ENCODE measurements around the gene HDGFL2. TPM values are rescaled to one million over a fixed set of nuclear protein-coding genes. Genes with fewer than 3 reads are reported as not detected.
A peak's percentile ranks its signal among the peaks of the same experiment; 100 is the strongest.

Gene HDGFL2
- total and polyA plus RNA-seq, 10 of the 15 experiments (the other 5 are each of a cell fraction or from before 2014, with no cell fraction given), result 0.16 to 56.9 (median 25.3) TPM

GRCh38 chr19:4471403-4472173 lies 509 bp upstream of the HDGFL2 start (continued):
- TF ChIP-seq, protein P1, sequence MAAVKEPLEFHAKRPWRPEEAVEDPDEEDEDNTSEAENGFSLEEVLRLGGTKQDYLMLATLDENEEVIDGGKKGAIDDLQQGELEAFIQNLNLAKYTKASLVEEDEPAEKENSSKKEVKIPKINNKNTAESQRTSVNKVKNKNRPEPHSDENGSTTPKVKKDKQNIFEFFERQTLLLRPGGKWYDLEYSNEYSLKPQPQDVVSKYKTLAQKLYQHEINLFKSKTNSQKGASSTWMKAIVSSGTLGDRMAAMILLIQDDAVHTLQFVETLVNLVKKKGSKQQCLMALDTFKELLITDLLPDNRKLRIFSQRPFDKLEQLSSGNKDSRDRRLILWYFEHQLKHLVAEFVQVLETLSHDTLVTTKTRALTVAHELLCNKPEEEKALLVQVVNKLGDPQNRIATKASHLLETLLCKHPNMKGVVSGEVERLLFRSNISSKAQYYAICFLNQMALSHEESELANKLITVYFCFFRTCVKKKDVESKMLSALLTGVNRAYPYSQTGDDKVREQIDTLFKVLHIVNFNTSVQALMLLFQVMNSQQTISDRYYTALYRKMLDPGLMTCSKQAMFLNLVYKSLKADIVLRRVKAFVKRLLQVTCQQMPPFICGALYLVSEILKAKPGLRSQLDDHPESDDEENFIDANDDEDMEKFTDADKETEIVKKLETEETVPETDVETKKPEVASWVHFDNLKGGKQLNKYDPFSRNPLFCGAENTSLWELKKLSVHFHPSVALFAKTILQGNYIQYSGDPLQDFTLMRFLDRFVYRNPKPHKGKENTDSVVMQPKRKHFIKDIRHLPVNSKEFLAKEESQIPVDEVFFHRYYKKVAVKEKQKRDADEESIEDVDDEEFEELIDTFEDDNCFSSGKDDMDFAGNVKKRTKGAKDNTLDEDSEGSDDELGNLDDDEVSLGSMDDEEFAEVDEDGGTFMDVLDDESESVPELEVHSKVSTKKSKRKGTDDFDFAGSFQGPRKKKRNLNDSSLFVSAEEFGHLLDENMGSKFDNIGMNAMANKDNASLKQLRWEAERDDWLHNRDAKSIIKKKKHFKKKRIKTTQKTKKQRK (IDR thresholded peaks at IDR 0.05; ENCODE audit: low read depth, low read length), result peak; percentile 94
- TF ChIP-seq SPI1 (IDR thresholded peaks at IDR 0.05; ENCODE audit: borderline replicate concordance, insufficient read depth, low read depth, low read length) (0 out of 2 replicates have a peak, but pooled peaks have one; percentile 8), SP1 (IDR thresholded peaks at IDR 0.05; ENCODE audit: low read depth, low read length) (peak; percentile 96), PAX5 (IDR thresholded peaks at IDR 0.05; ENCODE audit: borderline replicate concordance, low read depth, low read length) (peak; percentile 81; the same call in 1 of the 2 replicates), RB1 (IDR thresholded peaks at IDR 0.05; ENCODE audit: borderline replicate concordance) (0 out of 2 replicates have a peak, but pooled peaks have one; percentile 42), NR2C1 (IDR thresholded peaks at IDR 0.05) (peak; percentile 91), RAD51 (IDR thresholded peaks at IDR 0.05) (peak; percentile 98), CBX3 (IDR thresholded peaks at IDR 0.05; ENCODE audit: borderline replicate concordance, low read depth) (no peak), ATF3 (IDR thresholded peaks at IDR 0.05; ENCODE audit: borderline replicate concordance, extremely low read depth, low read depth, low read length) (peak; percentile 90; the same call in 1 of the 2 replicates), RELA (IDR thresholded peaks at IDR 0.05; ENCODE audit: borderline replicate concordance, partially characterized antibody) (peak; percentile 79), GABPA (IDR thresholded peaks at IDR 0.05; ENCODE audit: low read depth) (peak; percentile 84), WRNIP1 (IDR thresholded peaks at IDR 0.05; ENCODE audit: borderline replicate concordance, low read depth, low read length) (0 out of 2 replicates have a peak, but pooled peaks have one; percentile 32)
- TF ChIP-seq, protein P2, sequence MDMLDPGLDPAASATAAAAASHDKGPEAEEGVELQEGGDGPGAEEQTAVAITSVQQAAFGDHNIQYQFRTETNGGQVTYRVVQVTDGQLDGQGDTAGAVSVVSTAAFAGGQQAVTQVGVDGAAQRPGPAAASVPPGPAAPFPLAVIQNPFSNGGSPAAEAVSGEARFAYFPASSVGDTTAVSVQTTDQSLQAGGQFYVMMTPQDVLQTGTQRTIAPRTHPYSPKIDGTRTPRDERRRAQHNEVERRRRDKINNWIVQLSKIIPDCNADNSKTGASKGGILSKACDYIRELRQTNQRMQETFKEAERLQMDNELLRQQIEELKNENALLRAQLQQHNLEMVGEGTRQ (IDR thresholded peaks at IDR 0.05; ENCODE audit: borderline replicate concordance, low read depth, low read length), result peak; percentile 98
- TF ChIP-seq, protein P3, sequence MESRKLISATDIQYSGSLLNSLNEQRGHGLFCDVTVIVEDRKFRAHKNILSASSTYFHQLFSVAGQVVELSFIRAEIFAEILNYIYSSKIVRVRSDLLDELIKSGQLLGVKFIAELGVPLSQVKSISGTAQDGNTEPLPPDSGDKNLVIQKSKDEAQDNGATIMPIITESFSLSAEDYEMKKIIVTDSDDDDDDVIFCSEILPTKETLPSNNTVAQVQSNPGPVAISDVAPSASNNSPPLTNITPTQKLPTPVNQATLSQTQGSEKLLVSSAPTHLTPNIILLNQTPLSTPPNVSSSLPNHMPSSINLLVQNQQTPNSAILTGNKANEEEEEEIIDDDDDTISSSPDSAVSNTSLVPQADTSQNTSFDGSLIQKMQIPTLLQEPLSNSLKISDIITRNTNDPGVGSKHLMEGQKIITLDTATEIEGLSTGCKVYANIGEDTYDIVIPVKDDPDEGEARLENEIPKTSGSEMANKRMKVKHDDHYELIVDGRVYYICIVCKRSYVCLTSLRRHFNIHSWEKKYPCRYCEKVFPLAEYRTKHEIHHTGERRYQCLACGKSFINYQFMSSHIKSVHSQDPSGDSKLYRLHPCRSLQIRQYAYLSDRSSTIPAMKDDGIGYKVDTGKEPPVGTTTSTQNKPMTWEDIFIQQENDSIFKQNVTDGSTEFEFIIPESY (IDR thresholded peaks at IDR 0.05), result peak; percentile 44; the same call in 1 of the 2 replicates
- TF ChIP-seq, protein P4, sequence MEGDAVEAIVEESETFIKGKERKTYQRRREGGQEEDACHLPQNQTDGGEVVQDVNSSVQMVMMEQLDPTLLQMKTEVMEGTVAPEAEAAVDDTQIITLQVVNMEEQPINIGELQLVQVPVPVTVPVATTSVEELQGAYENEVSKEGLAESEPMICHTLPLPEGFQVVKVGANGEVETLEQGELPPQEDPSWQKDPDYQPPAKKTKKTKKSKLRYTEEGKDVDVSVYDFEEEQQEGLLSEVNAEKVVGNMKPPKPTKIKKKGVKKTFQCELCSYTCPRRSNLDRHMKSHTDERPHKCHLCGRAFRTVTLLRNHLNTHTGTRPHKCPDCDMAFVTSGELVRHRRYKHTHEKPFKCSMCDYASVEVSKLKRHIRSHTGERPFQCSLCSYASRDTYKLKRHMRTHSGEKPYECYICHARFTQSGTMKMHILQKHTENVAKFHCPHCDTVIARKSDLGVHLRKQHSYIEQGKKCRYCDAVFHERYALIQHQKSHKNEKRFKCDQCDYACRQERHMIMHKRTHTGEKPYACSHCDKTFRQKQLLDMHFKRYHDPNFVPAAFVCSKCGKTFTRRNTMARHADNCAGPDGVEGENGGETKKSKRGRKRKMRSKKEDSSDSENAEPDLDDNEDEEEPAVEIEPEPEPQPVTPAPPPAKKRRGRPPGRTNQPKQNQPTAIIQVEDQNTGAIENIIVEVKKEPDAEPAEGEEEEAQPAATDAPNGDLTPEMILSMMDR (IDR thresholded peaks at IDR 0.05 in 2 of 3, conservative IDR thresholded peaks at IDR 0.05 in 1 of 3; ENCODE audit: control insufficient read depth in 2 of 3, extremely low read depth in 1 of 3, insufficient read depth in 1 of 3, low read depth in 3 of 3, low read length in 3 of 3), result no peak

Measured in GM12878 (cell line).